Islet precursor cell (in vitro differentiated cells): Measurements from ENCODE around the gene BRME1.
A peak's percentile ranks its signal among the peaks of the same experiment; 100 is the strongest.

Experiments used
- DNase-seq: peaks from one replicate; pipeline ENCODE4 v3.0.0-alpha.2; 2018

The BRME1 gene

GRCh38 chr19:13885826-13886365 lies 20.0 kb downstream of the BRME1 start:
- no peak for DNase-seq

GRCh38 chr19:13884726-13885591 lies 21.0 kb downstream of the BRME1 start:
- DNase-seq: no peak

GRCh38 chr19:13883516-13884064 lies 22.3 kb downstream of the BRME1 start:
- DNase-seq: no peak

- DNase-seq: no peak
Observed at GRCh38 chr19:13882836-13883235, 23.1 kb downstream of the BRME1 start.

GRCh38 chr19:13882419-13882795 lies 23.5 kb downstream of the BRME1 start:
- DNase-seq: no peak

- peak; percentile 68 for DNase-seq
Observed at GRCh38 chr19:13881692-13882418, 24.1 kb downstream of the BRME1 start.

- DNase-seq: peak; percentile 96
Observed at GRCh38 chr19:13881251-13881691, 24.6 kb downstream of the BRME1 start.

GRCh38 chr19:13880059-13881043 lies 25.6 kb downstream of the BRME1 start:
- peak; percentile 98 for DNase-seq

- DNase-seq: no peak
Observed at GRCh38 chr19:13877303-13877702, 28.6 kb downstream of the BRME1 start.

- no peak for DNase-seq
Observed at GRCh38 chr19:13876834-13877233, 29.1 kb downstream of the BRME1 start, which contains the start of gene NANOS3. Gene NANOS3 (plus strand): TSS chr19:13877134. CDS start chr19:13877249, 115 bp downstream.

- no peak for DNase-seq
Observed at GRCh38 chr19:13875824-13876223, 30.1 kb downstream of the BRME1 start.

GRCh38 chr19:13873834-13874515 lies 31.9 kb downstream of the BRME1 start:
- DNase-seq: peak; percentile 72

- DNase-seq: peak; percentile 77
Observed at GRCh38 chr19:13872695-13873389, 33.1 kb downstream of the BRME1 start.

GRCh38 chr19:13872339-13872694 lies 33.6 kb downstream of the BRME1 start:
- DNase-seq: no peak

GRCh38 chr19:13870873-13871272 lies 35.0 kb downstream of the BRME1 start:
- DNase-seq: peak; percentile 70

- DNase-seq: no peak
Observed at GRCh38 chr19:13869281-13869680, 36.6 kb downstream of the BRME1 start.

- no peak for DNase-seq
Observed at GRCh38 chr19:13868663-13869062, 37.3 kb downstream of the BRME1 start.

GRCh38 chr19:13866463-13867046 lies 39.4 kb downstream of the BRME1 start:
- DNase-seq: no peak

GRCh38 chr19:13865571-13866462 lies 40.1 kb downstream of the BRME1 start:
- DNase-seq: no peak
